ENCODE results near the gene KANK4. TPM values are rescaled to one million over a fixed set of nuclear protein-coding genes. Genes with fewer than 3 reads are reported as not detected.

The KANK4 gene
- polyA plus RNA-seq, 3 donors: not detected

- DNase-seq: no peak
- no peaks in the 10 kb centered on the region for H3K27me3 ChIP-seq (ENCODE audit: control insufficient read depth in 2 of 2, insufficient read depth in 2 of 2, low read length in 2 of 2)
- no peak overlapping the region for H3K4me3 Mint-ChIP-seq
- H3K27me3 Mint-ChIP-seq (ENCODE audit: low read depth in 3 of 3): peaks cover 0 to 8% (median 1%) of the 10 kb centered on the region in 3 donors
- H3K9me3 Mint-ChIP-seq: peaks cover 13 to 39% (median 29%) of the 10 kb centered on the region in 7 donors
- H3K4me1 Mint-ChIP-seq: peaks cover 16% of the 10 kb centered on the region
- H3K79me2 ChIP-seq (ENCODE audit: insufficient read depth, low read length): no peaks in the 10 kb centered on the region
- WGBS (ENCODE audit: insufficient coverage): 100% methylated on average over 4 of the region's 5 CpGs
- no peak overlapping the region for H2AFZ ChIP-seq (ENCODE audit: insufficient read depth, low read depth, low read length, poor library complexity, severe bottlenecking)
- TF ChIP-seq CTCF (IDR thresholded peaks at IDR 0.05): no peak
- no peak overlapping the region for H3K27ac Mint-ChIP-seq
- H3K27ac ChIP-seq (ENCODE audit: low read depth in 1 of 2, low read length in 2 of 2): no peak overlapping the region
- no peak overlapping the region for H3K4me3 ChIP-seq (replicated peaks in 1 of 3; ENCODE audit: low read depth in 2 of 3, low read length in 3 of 3)
- no peaks in the 10 kb centered on the region for H4K20me1 ChIP-seq (ENCODE audit: insufficient read depth, low read length)
- H3K4me2 ChIP-seq (replicated peaks; ENCODE audit: extremely low read depth, low read length, poor library complexity, severe bottlenecking): no peak overlapping the region
- H3K4me1 ChIP-seq (ENCODE audit: control insufficient read depth in 1 of 2, insufficient read depth in 2 of 2, low read length in 2 of 2): peaks cover 3 to 16% of the 10 kb centered on the region in 2 donors
- H3K9ac ChIP-seq (ENCODE audit: insufficient read depth, low read length, poor library complexity, severe bottlenecking): no peak overlapping the region
- no peaks in the 10 kb centered on the region for H3K36me3 ChIP-seq (replicated peaks in 1 of 2; ENCODE audit: control insufficient read depth in 1 of 2, insufficient read depth in 2 of 2, low read length in 2 of 2)
- H3K9me3 ChIP-seq (replicated peaks in 1 of 2; ENCODE audit: control insufficient read depth in 1 of 2, insufficient read depth in 1 of 2, low read length in 2 of 2): peaks cover 6 to 10% of the 10 kb centered on the region in 2 donors
- intact Hi-C loops (cut with micrococcal nuclease): no loop called here
- peaks cover 0 to 3% of the 10 kb centered on the region in 2 donors for H3K36me3 Mint-ChIP-seq
These were observed 111.1 kb downstream of the KANK4 start for GRCh38 chr1:62208087-62208486.

GRCh38 chr1:62207187-62207586 is 112.0 kb downstream of the KANK4 start:
- no peak for DNase-seq
- WGBS (ENCODE audit: insufficient coverage): 90% methylated on average over 1 of the region's 2 CpGs
- intact Hi-C loops (cut with micrococcal nuclease): no loop called here
- Mint-ChIP-seq H3K27ac (no peak overlapping the region), H3K27me3 (ENCODE audit: low read depth in 3 of 3) (peaks cover 1 to 8% (median 1%) of the 10 kb centered on the region in 3 donors), H3K4me1 (peaks cover 14% of the 10 kb centered on the region), H3K9me3 (peaks cover 13 to 38% (median 24%) of the 10 kb centered on the region in 7 donors), H3K36me3 (peaks cover 0 to 3% of the 10 kb centered on the region in 2 donors), H3K4me3 (peak overlapping the region in 1 of 2 donors; percentile 8)
- Histone ChIP-seq H3K27ac (ENCODE audit: low read depth in 1 of 2, low read length in 2 of 2) (no peak overlapping the region), H2AFZ (ENCODE audit: insufficient read depth, low read depth, low read length, poor library complexity, severe bottlenecking) (no peak overlapping the region), H3K36me3 (replicated peaks in 1 of 2; ENCODE audit: control insufficient read depth in 1 of 2, insufficient read depth in 2 of 2, low read length in 2 of 2) (no peaks in the 10 kb centered on the region), H3K4me3 (replicated peaks in 1 of 3; ENCODE audit: low read depth in 2 of 3, low read length in 3 of 3) (no peak overlapping the region), H3K4me2 (replicated peaks; ENCODE audit: extremely low read depth, low read length, poor library complexity, severe bottlenecking) (no peak overlapping the region), H4K20me1 (ENCODE audit: insufficient read depth, low read length) (no peaks in the 10 kb centered on the region), H3K79me2 (ENCODE audit: insufficient read depth, low read length) (no peaks in the 10 kb centered on the region), H3K9ac (ENCODE audit: insufficient read depth, low read length, poor library complexity, severe bottlenecking) (no peak overlapping the region), H3K27me3 (ENCODE audit: control insufficient read depth in 2 of 2, insufficient read depth in 2 of 2, low read length in 2 of 2) (no peaks in the 10 kb centered on the region), H3K4me1 (ENCODE audit: control insufficient read depth in 1 of 2, insufficient read depth in 2 of 2, low read length in 2 of 2) (peaks cover 3 to 16% of the 10 kb centered on the region in 2 donors), H3K9me3 (replicated peaks in 1 of 2; ENCODE audit: control insufficient read depth in 1 of 2, insufficient read depth in 1 of 2, low read length in 2 of 2) (peaks cover 6 to 10% of the 10 kb centered on the region in 2 donors)
- no peak for TF ChIP-seq CTCF (IDR thresholded peaks at IDR 0.05)
